Measurements from ENCODE around the gene E2F4. TPM values are rescaled to one million over a fixed set of nuclear protein-coding genes. Genes with fewer than 3 reads are reported as not detected.

Gene E2F4
- total RNA-seq, 1 donor from 2014 or later: 35.7 TPM

- DNase-seq (no peak), ATAC-seq (no peak)
- intact Hi-C loops (cut with micrococcal nuclease): no loop called here
Measured at GRCh38 chr16:67186550-67186950, 5.4 kb upstream of the E2F4 start.

GRCh38 chr16:67187175-67187890 lies 4.6 kb upstream of the E2F4 start:
- DNase-seq: no peak
- intact Hi-C loops (cut with micrococcal nuclease): no loop called here

DNA sequence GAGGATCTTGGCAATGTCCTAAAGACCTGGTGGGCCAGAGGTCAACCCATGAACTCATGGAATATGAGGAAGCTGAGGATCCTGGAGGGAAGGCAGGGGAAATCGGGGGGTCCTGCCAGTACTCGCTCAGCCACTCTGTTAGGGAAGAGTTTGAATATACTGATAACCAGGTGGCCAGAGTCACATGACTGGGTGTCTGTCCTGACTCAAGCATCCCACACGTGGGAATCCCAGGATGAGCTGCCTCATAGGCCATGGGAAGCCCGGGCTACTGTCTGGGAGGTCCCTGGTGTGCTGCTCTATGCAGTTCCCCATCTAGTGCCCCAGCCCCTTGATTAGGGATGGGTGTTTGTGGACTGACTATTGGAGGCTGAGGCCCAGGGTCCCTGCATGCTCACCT lies 3.6 kb upstream of the E2F4 start:
- intact Hi-C loops (cut with micrococcal nuclease): no loop called here
- ATAC-seq (no peak), DNase-seq (no peak)

More at GRCh38 chr16:67187175-67187890, 4.6 kb upstream of the E2F4 start:
- ATAC-seq: no peak

GRCh38 chr16:67188798-67189197 lies 3.2 kb upstream of the E2F4 start:
- no peak for ATAC-seq
- intact Hi-C loops (cut with micrococcal nuclease): no loop called here
- no peak for DNase-seq

DNA sequence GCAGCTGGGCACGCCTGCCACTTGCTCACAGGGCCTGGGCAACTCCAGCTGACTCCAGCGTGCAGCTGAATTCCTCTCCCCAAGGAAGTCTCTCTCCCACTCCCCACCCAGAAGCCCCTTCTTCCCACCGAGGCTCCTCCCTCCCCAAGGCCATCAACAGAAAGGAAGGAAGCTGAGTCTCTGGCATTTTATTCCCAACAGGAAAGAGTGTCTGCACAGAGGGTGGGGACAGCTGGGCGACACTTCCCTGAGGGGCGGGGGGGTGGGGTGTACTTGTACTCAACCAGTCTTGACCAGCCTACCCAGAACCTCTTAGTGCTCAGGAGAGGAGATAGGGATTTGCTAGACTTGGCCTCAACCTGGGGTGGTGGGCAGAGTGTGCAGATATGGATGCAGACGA lies 1.9 kb upstream of the E2F4 start, which contains the start of gene EXOC3L1:
Gene EXOC3L1 (minus strand): TSS at position 96 of the 400 bp plus-strand sequence. CDS start 460 bp downstream, outside the sequence.
- ATAC-seq (no peak), DNase-seq (no peak)
- intact Hi-C loops (cut with micrococcal nuclease): no loop called here

DNA sequence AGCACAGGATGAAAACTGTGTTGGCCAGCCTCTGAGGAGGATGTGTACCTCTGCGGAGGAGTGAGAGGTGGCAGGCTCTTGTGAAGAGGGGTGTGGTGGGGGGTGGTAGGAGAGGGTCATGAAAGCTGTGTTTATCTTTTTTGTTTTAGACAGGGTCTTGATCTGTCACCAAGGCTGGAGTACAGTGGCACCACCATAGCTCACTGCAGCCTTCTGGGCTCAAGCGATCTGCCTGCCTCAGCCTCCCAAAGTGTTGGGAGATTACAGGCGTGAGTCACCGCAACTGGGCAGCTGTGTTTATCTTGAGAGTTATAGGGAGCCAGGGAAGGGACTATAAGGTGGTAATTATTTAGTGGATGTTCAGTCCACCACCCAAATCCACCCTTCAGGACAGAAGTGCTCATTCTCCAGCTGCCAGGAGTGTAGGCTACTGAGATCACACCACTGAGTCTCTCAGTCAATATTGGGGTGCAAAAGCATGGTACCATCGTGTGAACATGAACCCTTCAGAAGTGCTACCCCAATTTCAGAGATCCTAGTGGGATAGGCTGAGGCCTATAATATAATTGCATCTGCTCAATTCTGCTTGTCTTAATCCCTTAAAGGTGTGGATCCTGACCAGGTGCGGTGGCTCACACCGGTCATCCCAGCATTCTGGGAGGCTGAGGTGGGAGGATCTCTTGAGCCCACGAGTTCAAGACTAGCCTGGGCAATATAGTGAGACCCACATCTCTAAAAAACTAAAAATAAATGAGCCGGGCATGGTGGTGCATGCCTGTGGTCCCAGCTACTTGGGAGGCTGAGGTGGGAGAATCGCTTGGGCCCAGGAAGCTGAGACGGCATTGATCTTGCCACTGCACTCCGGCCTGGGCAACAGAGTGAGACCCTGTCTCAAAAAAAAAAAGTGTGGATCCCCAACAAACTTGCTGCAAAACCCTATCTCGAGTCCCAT lies 1.2 kb upstream of the E2F4 start:
- intact Hi-C loops (cut with micrococcal nuclease): no loop called here
- no peak for ATAC-seq
- no peak for DNase-seq

- intact Hi-C loops (cut with micrococcal nuclease): no loop called here
- no peak for DNase-seq
- peak; percentile 4 for ATAC-seq
Measured at GRCh38 chr16:67191411-67191994, 452 bp upstream of the E2F4 start.

- intact Hi-C loops (cut with micrococcal nuclease): no loop called here
- no peak for DNase-seq
Measured at GRCh38 chr16:67192781-67193361, 916 bp downstream of the E2F4 start.

DNA sequence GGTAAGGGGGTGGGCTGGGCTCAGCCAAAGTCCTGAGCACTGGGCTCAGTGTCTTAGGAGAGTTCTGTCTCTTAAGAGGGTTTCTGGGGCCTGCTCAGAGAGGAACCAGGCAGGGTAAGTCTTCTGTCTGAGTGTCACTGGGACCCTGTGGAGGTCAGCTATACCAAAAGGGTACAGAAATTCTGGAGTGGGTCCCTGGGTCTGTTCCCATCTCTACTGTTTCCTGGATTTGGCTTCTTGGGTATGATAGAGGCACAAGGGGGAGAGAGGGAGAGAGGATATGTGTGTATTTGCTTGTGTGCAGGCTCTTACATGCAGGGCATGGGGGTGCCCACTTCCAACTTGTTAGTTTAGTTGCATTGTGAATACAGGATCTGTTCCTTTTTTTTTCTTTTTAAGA lies 1.6 kb downstream of the E2F4 start:
- intact Hi-C loops (cut with micrococcal nuclease): no loop called here
- no peak for DNase-seq
- no peak for ATAC-seq

More at GRCh38 chr16:67192781-67193361, 916 bp downstream of the E2F4 start:
- no peak for ATAC-seq

GRCh38 chr16:67194260-67194659 lies 2.3 kb downstream of the E2F4 start:
- no peak for ATAC-seq
- no peak for DNase-seq
- intact Hi-C loops (cut with micrococcal nuclease): no loop called here

GRCh38 chr16:67195676-67196075 lies 3.7 kb downstream of the E2F4 start:
- no peak for ATAC-seq

GRCh38 chr16:67196881-67197280 lies 4.9 kb downstream of the E2F4 start:
- DNase-seq (no peak), ATAC-seq (no peak)
- intact Hi-C loops (cut with micrococcal nuclease): no loop called here

More at GRCh38 chr16:67195676-67196075, 3.7 kb downstream of the E2F4 start:
- no peak for DNase-seq
- intact Hi-C loops (cut with micrococcal nuclease): no loop called here

DNA sequence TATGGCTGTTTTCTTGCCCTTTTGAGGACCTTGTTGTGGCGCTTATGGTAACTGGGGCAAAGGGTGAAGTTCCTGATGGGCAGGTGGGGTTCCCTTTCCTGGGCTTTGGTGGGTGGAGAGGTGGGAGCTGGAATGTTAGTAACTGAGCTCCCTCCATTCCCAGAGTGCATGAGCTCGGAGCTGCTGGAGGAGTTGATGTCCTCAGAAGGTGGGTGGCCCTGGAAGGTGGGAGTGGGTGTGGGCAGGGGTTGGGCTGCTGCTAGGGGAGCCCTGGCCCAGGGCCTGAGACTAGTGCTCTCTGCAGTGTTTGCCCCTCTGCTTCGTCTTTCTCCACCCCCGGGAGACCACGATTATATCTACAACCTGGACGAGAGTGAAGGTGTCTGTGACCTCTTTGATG lies 5.7 kb downstream of the E2F4 start:
- ATAC-seq (no peak), DNase-seq (no peak)
- intact Hi-C loops (cut with micrococcal nuclease): no loop called here

DNA sequence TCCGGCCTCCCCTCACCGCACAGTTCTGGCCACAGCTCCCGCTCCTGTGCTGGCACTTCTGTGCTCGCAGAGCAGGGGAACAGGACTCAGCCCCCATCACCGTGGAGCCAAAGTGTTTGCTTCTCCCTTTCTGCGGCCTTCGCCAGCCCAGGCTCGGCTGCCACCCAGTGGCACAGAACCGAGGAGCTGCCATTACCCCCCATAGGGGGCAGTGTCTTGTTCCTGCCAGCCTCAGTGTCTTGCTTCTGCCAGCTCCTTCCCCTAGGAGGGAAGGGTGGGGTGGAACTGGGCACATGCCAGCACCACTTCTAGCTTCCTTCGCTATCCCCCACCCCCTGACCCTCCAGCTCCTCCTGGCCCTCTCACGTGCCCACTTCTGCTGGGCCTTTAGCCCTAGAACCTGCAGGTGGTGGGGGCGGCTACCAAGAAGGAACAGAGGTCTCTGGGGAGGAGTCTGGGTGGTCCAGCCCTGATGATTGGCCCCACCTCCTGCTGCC lies 6.3 kb downstream of the E2F4 start:
- DNase-seq (peak; percentile 61), ATAC-seq (peak; percentile 50)
- intact Hi-C loops (cut with micrococcal nuclease): no loop called here

- intact Hi-C loops (cut with micrococcal nuclease): no loop called here
- DNase-seq (no peak), ATAC-seq (peak; percentile 39)
Measured at GRCh38 chr16:67199011-67199807, 7.3 kb downstream of the E2F4 start, which contains the start of gene ELMO3. ELMO3 (plus strand) TSS chr16:67199131; CDS start chr16:67199327, 196 bp downstream.

- ATAC-seq (peak; percentile 4), DNase-seq (no peak)
- intact Hi-C loops (cut with micrococcal nuclease): no loop called here
Measured at GRCh38 chr16:67199808-67200198, 7.8 kb downstream of the E2F4 start.

DNA sequence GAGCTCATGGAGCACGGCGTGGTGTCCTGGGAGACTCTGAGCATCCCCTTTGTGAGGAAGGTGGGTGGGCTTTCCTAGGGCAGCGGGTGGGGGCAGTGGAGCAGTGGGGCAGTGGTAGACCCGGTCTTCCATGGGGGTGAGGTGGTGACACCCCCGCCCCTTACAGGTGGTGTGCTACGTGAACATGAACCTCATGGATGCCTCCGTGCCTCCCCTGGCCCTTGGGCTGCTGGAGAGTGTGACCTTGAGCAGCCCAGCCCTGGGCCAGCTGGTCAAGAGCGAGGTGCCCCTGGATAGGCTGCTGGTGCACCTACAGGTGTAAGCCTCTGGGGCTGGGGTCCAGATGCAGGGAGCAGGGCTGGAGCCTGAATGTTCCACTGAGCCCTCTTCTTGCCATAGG lies 8.5 kb downstream of the E2F4 start:
- ATAC-seq (no peak), DNase-seq (no peak)
- intact Hi-C loops (cut with micrococcal nuclease): no loop called here
